Measurements from ENCODE around the gene ACOT9. TPM values are rescaled to one million over a fixed set of nuclear protein-coding genes. Genes with fewer than 3 reads are reported as not detected.
A peak's percentile ranks its signal among the peaks of the same experiment; 100 is the strongest.
"Not testable (repeated sequence)": the region's sequence is repeated elsewhere in the genome, so short reads cannot be mapped to it uniquely, and the experiment has no call there.

ACOT9 gene
- total and polyA plus RNA-seq, 12 donors, result 44.8 to 79.7 (median 67.9) TPM

DNA sequence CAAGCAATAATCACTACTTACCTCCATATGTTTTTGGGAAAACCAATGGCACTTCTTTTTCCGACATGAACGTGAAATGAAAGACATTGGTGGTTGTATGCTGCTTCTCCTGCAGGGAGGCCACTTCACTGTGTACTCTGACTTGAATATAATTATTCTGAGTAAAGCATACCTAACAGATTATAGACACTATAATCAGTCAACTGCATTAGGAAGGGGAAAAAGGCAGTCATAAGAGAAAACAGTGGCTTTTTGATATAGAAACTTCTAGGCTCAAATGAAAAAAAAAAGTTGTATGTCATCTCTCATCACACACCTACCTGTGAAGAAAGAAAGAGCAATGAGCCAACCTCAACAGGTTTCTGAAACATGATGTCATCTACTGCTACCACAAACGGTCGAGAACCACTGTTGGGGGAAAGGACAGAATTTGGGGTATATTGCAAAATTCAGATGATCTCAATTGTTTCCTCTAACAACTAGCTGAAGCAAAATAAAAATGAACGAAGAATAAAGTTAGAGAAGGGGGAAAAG is 38.3 kb downstream of the ACOT9 start:
- intact Hi-C loops (cut with DNase I), result no loop called here
- DNase-seq, result no peak
- H3K36me3 ChIP-seq, result peaks cover 0 to 94% (median 14%) of the 10 kb centered on the region in 9 donors

DNA sequence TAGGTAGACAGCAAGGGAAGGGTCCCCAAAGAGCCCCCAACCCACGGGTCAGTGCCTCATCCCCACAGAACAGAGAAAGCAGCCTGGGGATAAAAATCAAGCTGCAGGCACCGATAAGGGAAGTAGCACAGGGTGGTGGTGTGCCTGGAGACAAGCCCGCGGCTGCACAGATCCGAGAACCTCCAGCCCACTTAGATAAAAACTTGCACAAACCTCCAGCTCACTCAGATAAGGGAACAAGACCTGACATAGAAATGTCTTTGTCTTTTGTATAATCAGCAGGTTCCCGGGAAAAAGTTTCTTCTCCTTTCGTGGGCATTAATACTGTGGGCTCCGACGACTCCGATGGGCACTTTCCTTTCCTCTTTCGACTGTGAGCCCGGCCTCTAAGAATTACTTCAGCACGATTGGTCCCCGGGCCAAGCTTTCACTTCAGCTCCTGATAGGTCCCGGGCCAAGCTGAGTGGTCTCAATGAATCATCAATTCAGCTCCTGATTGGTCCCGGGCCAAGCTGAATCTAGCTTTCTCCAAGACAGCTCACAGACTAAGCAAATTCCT is 43.4 kb downstream of the ACOT9 start:
- H3K9me3 ChIP-seq, result no peaks in the 10 kb centered on the region
- ATAC-seq (peak in 5 of 8 donors; percentile 42 to 63 (median 53)), DNase-seq (peak in 1 of 2 donors; percentile 9)
- H3K27ac ChIP-seq, result no peak overlapping the region
- peak overlapping the region in 2 of 10 donors; percentile 7 for H3K4me3 ChIP-seq
- peaks cover 0 to 2% (median 0%) of the 10 kb centered on the region in 9 donors for H3K4me1 ChIP-seq
- peaks cover 0 to 43% (median 5%) of the 10 kb centered on the region in 9 donors for H3K36me3 ChIP-seq
- 20 to 37% methylated on average over 16 of the region's 16 CpGs for WGBS, 2 donors
- intact Hi-C loops (cut with DNase I), result loop anchor here in 4 of 10 donors (5.0 to 10.0 kb wide), 4 partner anchors 83 to 365 kb away; partner anchors contain the start of genes APOO (in 2 of the 4), CXorf58 (in 2 of the 4) and SAT1 (in 1 of the 4)
- no peak for TF ChIP-seq CTCF (IDR thresholded peaks at IDR 0.05)
- H3K27me3 ChIP-seq, result peaks cover 0 to 7% (median 0%) of the 10 kb centered on the region in 7 donors

More for the DNA sequence above, 38.3 kb downstream of the ACOT9 start:
- no peak for ATAC-seq
- Histone ChIP-seq H3K9me3 (no peaks in the 10 kb centered on the region), H3K27me3 (no peaks in the 10 kb centered on the region), H3K27ac (no peak overlapping the region), H3K4me3 (no peak overlapping the region), H3K4me1 (no peaks in the 10 kb centered on the region)
- WGBS, 2 donors, result 90 to 94% methylated on average over 5 of the region's 5 CpGs
- no peak for TF ChIP-seq CTCF (IDR thresholded peaks at IDR 0.05)

DNA sequence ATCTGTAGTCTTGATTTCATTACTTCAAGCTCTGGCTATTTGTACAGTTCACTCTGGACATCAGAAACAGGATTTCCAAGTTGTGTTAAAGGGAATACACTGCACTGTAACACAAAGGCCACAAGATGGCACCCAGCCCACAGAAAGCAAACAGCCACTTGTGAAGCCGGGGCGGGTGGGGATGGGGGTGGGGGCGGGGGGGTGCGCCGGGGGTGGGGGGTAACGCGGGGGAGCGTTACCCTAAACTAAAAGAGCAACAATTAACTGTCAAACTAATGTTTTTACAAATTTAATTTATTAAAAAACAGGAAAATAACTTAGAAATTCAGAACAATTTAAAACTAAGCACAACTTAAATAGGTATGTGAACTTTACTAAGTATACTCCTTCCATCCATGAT is 48.5 kb downstream of the ACOT9 start:
- intact Hi-C loops (cut with DNase I), result loop anchor here (2.0 to 10.0 kb wide), 5 partner anchors 88 to 370 kb away; partner anchors contain the start of genes APOO (in 2 of the 10), CXorf58 (in 2 of the 10) and SAT1 (in 1 of the 10)
- Histone ChIP-seq H3K27ac (no peak overlapping the region), H3K9me3 (no peaks in the 10 kb centered on the region), H3K4me3 (no peak overlapping the region), H3K4me1 (peaks cover 0 to 3% (median 0%) of the 10 kb centered on the region in 9 donors), H3K27me3 (peaks cover 0 to 7% (median 0%) of the 10 kb centered on the region in 7 donors), H3K36me3 (no peaks in the 10 kb centered on the region)
- ATAC-seq (peak in 3 of 8 donors; percentile 48 to 58 (median 53)), DNase-seq (peak in 1 of 2 donors; percentile 49)
- 1 to 3% methylated on average over 7 to 8 of the region's 8 CpGs for WGBS, 2 donors
- TF ChIP-seq CTCF (IDR thresholded peaks at IDR 0.05), result peak; percentile 16 to 66 (median 52)

- TF ChIP-seq CTCF (IDR thresholded peaks at IDR 0.05), result no peak
- peaks cover 0 to 7% (median 0%) of the 10 kb centered on the region in 7 donors for H3K27me3 ChIP-seq
- intact Hi-C loops (cut with DNase I), result loop anchor here in 8 of 10 donors (5.0 to 10.0 kb wide), 3 partner anchors 210 to 373 kb away; partner anchors contain the start of genes APOO (in 2 of the 8) and CXorf58 (in 2 of the 8)
- H3K9me3 ChIP-seq, result no peaks in the 10 kb centered on the region
- no peak overlapping the region for H3K27ac ChIP-seq
- DNase-seq, result no peak
- H3K36me3 ChIP-seq, result peaks cover 0 to 2% (median 0%) of the 10 kb centered on the region in 9 donors
- no peak for ATAC-seq
- no peak overlapping the region for H3K4me3 ChIP-seq
- peaks cover 0 to 3% (median 0%) of the 10 kb centered on the region in 9 donors for H3K4me1 ChIP-seq
- 87 to 88% methylated on average over 8 of the region's 8 CpGs for WGBS, 2 donors
Measured at GRCh38 chrX:23692166-23692565, 50.9 kb downstream of the ACOT9 start.

- 89 to 99% methylated on average over 3 of the region's 3 CpGs for whole genome bisulfite sequencing, 2 donors
- H3K9me3 ChIP-seq; H3K4me3 ChIP-seq; H3K27ac ChIP-seq; H3K4me1 ChIP-seq; ATAC-seq; H3K27me3 ChIP-seq; DNase-seq; intact Hi-C loops (cut with DNase I): not testable (repeated sequence)
- peaks cover 0 to 69% (median 0%) of the 10 kb centered on the region in 9 donors for H3K36me3 ChIP-seq
Measured at GRCh38 chrX:23676486-23676885, 66.6 kb downstream of the ACOT9 start.
